Measurements from ENCODE around the gene TENM4. TPM values are rescaled to one million over a fixed set of nuclear protein-coding genes. Genes with fewer than 3 reads are reported as not detected.
A peak's percentile ranks its signal among the peaks of the same experiment; 100 is the strongest.

The TENM4 gene
- total RNA-seq, 1 experiment from 2014 or later = 25.0 TPM

DNA sequence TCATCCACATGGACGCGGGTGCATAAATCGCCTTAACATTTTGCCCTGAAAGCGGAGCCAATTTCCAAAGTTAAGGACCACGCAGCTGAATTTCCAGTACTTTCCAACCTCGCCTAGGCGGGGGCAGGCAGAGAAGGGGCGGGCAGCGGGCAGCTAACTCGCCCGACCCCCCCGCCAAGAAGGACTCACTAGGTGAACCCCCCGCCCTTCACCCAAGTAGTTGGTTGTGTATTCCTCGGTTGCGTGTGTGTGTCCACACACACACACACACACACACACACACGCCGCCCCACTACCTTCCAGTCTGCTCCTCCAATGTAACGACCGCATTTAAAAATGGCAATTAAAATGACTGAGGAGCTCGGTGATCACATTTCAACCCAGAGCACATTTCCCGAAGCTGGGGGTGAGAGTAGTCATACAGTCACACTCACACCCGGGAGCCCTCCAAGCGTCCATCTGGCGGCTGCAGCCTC, 1.4 kb downstream of the TENM4 start:
- H3K9me3 Mint-ChIP-seq = 0 out of 2 replicates have a peak, but pooled peaks cover 6% of the 10 kb centered on the region
- H3K4me1 Mint-ChIP-seq = peaks cover 36% of the 10 kb centered on the region
- peak overlapping the region; percentile 86 for H3K4me3 Mint-ChIP-seq
- H3K27me3 Mint-ChIP-seq (ENCODE audit: low read depth) = peaks cover 80% of the 10 kb centered on the region
- POLR2A ChIA-PET = interaction anchor here (0.6 to 2.8 kb wide), 5 partner anchors 17 to 513 kb away, joined by 4 to 14 read pairs (median 5); no protein-coding TSS in a partner anchor
- TF ChIP-seq ATF2 (CRISPR knock-in tag; IDR thresholded peaks at IDR 0.05; ENCODE audit: borderline replicate concordance, low read depth) = no peak
- TF ChIP-seq SMAD3 (CRISPR knock-in tag; IDR thresholded peaks at IDR 0.05; ENCODE audit: borderline replicate concordance) = no peak
- ATAC-seq (no peak), DNase-seq (ENCODE audit: low spot score) (no peak)
- CTCF ChIA-PET = interaction anchor here (0.9 to 5.2 kb wide), 14 partner anchors 15 to 724 kb away, joined by 3 to 42 read pairs (median 5); no protein-coding TSS in a partner anchor
- no peak overlapping the region for H3K27ac Mint-ChIP-seq
- H3K36me3 Mint-ChIP-seq = no peaks in the 10 kb centered on the region

GRCh38 chr11:79438631-79439409, 2.0 kb downstream of the TENM4 start:
- ChIA-PET CTCF (interaction anchor here (1.0 to 5.2 kb wide), 6 partner anchors 18 to 723 kb away, joined by 3 to 42 read pairs (median 8); no protein-coding TSS in a partner anchor), POLR2A (interaction anchor here (0.6 to 2.8 kb wide), 5 partner anchors 18 to 512 kb away, joined by 3 to 14 read pairs (median 4); no protein-coding TSS in a partner anchor)
- H3K9me3 Mint-ChIP-seq = 0 out of 2 replicates have a peak, but pooled peaks cover 6% of the 10 kb centered on the region
- peak; percentile 6 for ATAC-seq
- no peak overlapping the region for H3K27ac Mint-ChIP-seq
- H3K4me1 Mint-ChIP-seq = peaks cover 42% of the 10 kb centered on the region
- H3K36me3 Mint-ChIP-seq = no peaks in the 10 kb centered on the region
- H3K4me3 Mint-ChIP-seq = peak overlapping the region; percentile 86
- peak; percentile 15 for DNase-seq (ENCODE audit: low spot score)
- peaks cover 85% of the 10 kb centered on the region for H3K27me3 Mint-ChIP-seq (ENCODE audit: low read depth)
- no peak for TF ChIP-seq USF1 (CRISPR knock-in tag; IDR thresholded peaks at IDR 0.05)
- 0 out of 2 replicates have a peak, but pooled peaks have one; percentile 23 for TF ChIP-seq MAX (CRISPR knock-in tag; IDR thresholded peaks at IDR 0.05)
- no peak for TF ChIP-seq JUN (CRISPR knock-in tag; IDR thresholded peaks at IDR 0.05)
- TF ChIP-seq SOX15 (CRISPR knock-in tag; IDR thresholded peaks at IDR 0.05) = no peak
- TF ChIP-seq ETV6 (CRISPR knock-in tag; IDR thresholded peaks at IDR 0.05) = 0 out of 2 replicates have a peak, but pooled peaks have one; percentile 33
- TF ChIP-seq ZNF219 (CRISPR knock-in tag; IDR thresholded peaks at IDR 0.05; ENCODE audit: borderline replicate concordance) = no peak
- TF ChIP-seq GTF2I (CRISPR knock-in tag; conservative IDR thresholded peaks at IDR 0.05) = no peak
- TF ChIP-seq TP53 (CRISPR knock-in tag; IDR thresholded peaks at IDR 0.05) = no peak
- TF ChIP-seq ZBTB21 (CRISPR knock-in tag; IDR thresholded peaks at IDR 0.05; ENCODE audit: borderline replicate concordance) = no peak
- no peak for TF ChIP-seq TEAD1 (CRISPR knock-in tag; IDR thresholded peaks at IDR 0.05)
- no peak for TF ChIP-seq ERG (CRISPR knock-in tag; IDR thresholded peaks at IDR 0.05)
- TF ChIP-seq ZNF263 (CRISPR knock-in tag; IDR thresholded peaks at IDR 0.05; ENCODE audit: low read depth) = no peak
- TF ChIP-seq, protein P1, sequence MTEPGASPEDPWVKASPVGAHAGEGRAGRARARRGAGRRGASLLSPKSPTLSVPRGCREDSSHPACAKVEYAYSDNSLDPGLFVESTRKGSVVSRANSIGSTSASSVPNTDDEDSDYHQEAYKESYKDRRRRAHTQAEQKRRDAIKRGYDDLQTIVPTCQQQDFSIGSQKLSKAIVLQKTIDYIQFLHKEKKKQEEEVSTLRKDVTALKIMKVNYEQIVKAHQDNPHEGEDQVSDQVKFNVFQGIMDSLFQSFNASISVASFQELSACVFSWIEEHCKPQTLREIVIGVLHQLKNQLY (CRISPR knock-in tag; IDR thresholded peaks at IDR 0.05) = no peak

Data from WTC11 (cell line).